Neural progenitor cell (in vitro differentiated cells): ENCODE results near the gene CCDC167. TPM values are rescaled to one million over a fixed set of nuclear protein-coding genes. Genes with fewer than 3 reads are reported as not detected.
A peak's percentile ranks its signal among the peaks of the same experiment; 100 is the strongest.

ENCODE experiments used
- DNase-seq: peaks from one replicate; pipeline ENCODE4 v3.0.0-alpha.2; 2016; ENCODE audit warnings: low spot score
- H2AFZ ChIP-seq: fragments of 200-600 bp; sonication (generic); replicated peaks from 2 replicates; pipeline ENCODE4 v1.6.1; 2016; ENCODE audit warnings: antibody characterized with exemption
- H3F3A ChIP-seq: fragments of 200-600 bp; sonication (generic); 2 replicates; pipeline ENCODE4 v1.6.1; 2016; ENCODE audit warnings: antibody characterized with exemption, low read depth
- H3K27ac ChIP-seq: fragments of 200-600 bp; sonication (generic); 2 replicates; pipeline ENCODE4 v1.5.1; 2016; ENCODE audit warnings: mild to moderate bottlenecking
- H3K27me3 ChIP-seq: fragments of 200-600 bp; sonication (generic); 2 replicates; pipeline ENCODE4 v1.6.1; 2016; ENCODE audit warnings: mild to moderate bottlenecking, moderate library complexity
- H3K36me3 ChIP-seq: fragments of 200-600 bp; sonication (generic); 2 replicates; pipeline ENCODE4 v1.5.1; 2016
- H3K4me1 ChIP-seq: fragments of 200-600 bp; sonication (generic); 2 replicates; pipeline ENCODE4 v1.6.1; 2016; ENCODE audit warnings: mixed run types
- H3K4me2 ChIP-seq: fragments of 200-600 bp; sonication (generic); 2 replicates; pipeline ENCODE4 v1.6.1; 2016
- H3K4me3 ChIP-seq: fragments of 200-600 bp; sonication (generic); 2 replicates; pipeline ENCODE4 v1.5.1; 2016
- H3K79me2 ChIP-seq: fragments of 200-600 bp; sonication (generic); 2 replicates; pipeline ENCODE4 v1.6.1; 2016; ENCODE audit warnings: low read depth
- H3K9ac ChIP-seq: fragments of 200-600 bp; sonication (generic); 2 replicates; pipeline ENCODE4 v1.6.1; 2016
- H3K9me3 ChIP-seq: fragments of 200-600 bp; sonication (generic); 2 replicates; pipeline ENCODE4 v1.5.1; 2016; ENCODE audit warnings: low read depth
- H4K20me1 ChIP-seq: fragments of 200-600 bp; sonication (generic); 2 replicates; pipeline ENCODE4 v1.6.1; 2016; ENCODE audit warnings: low read depth
- H3K27ac Mint-ChIP-seq: 3 replicates; pipeline ENCODE4 v1.8.0; 2021; ENCODE audit warnings: mixed read lengths
- H3K27me3 Mint-ChIP-seq: 2 replicates; pipeline ENCODE4 v1.8.0; 2022; ENCODE audit warnings: low read depth, mild to moderate bottlenecking, inconsistent platforms, moderate library complexity, mixed read lengths; ENCODE audit not compliant: insufficient read depth
- H3K36me3 Mint-ChIP-seq: 3 replicates; pipeline ENCODE4 v1.8.0; 2021; ENCODE audit warnings: mixed read lengths
- H3K4me1 Mint-ChIP-seq: 3 replicates; pipeline ENCODE4 v1.8.0; 2021; ENCODE audit warnings: mixed read lengths
- H3K4me3 Mint-ChIP-seq: 3 replicates; pipeline ENCODE4 v1.8.0; 2021; ENCODE audit warnings: mild to moderate bottlenecking, moderate library complexity, mixed read lengths
- H3K9me3 Mint-ChIP-seq: 3 replicates; pipeline ENCODE4 v1.8.0; 2020; ENCODE audit warnings: mixed read lengths
- CTCF ChIP-seq: fragments of 200-600 bp; sonication (generic); IDR thresholded peaks from 2 replicates; pipeline ENCODE4 v1.5.1; 2017; ENCODE audit warnings: antibody characterized with exemption, mild to moderate bottlenecking
- EZH2 ChIP-seq: fragments of 200-600 bp; sonication (generic); IDR thresholded peaks from 2 replicates; pipeline ENCODE4 v1.6.1; 2017; ENCODE audit warnings: antibody characterized with exemption, mild to moderate bottlenecking, moderate library complexity
- EZH2phosphoT487 ChIP-seq: fragments of 200-600 bp; sonication (generic); IDR thresholded peaks from 2 replicates; pipeline ENCODE4 v1.6.1; 2017; ENCODE audit warnings: antibody characterized with exemption
- total RNA-seq: library from RNA; depleted of rRNA; stranded (reverse); fragments of >200 nt; gene quantifications from 2 replicates; pipeline ENCODE4 v1.2.3, GENCODE V29; 2015; ENCODE audit warnings: low replicate concordance

CCDC167 gene
- total RNA-seq, 1 donor from 2014 or later, result 30.4 TPM

- H3K27me3 Mint-ChIP-seq, result peaks cover 2% of the 10 kb centered on the region
- Histone ChIP-seq H3K9ac (no peak overlapping the region), H2AFZ (no peak overlapping the region), H3K9me3 (no peaks in the 10 kb centered on the region), H4K20me1 (peaks cover 4% of the 10 kb centered on the region), H3K27me3 (peaks cover 4% of the 10 kb centered on the region), H3K4me2 (no peak overlapping the region), H3K4me1 (peaks cover 22% of the 10 kb centered on the region), H3K79me2 (peaks cover 22% of the 10 kb centered on the region), H3K4me3 (no peak overlapping the region), H3K27ac (no peak overlapping the region), H3F3A (peaks cover 15% of the 10 kb centered on the region), H3K36me3 (no peaks in the 10 kb centered on the region)
- TF ChIP-seq CTCF, result no peak
- no peak for TF ChIP-seq EZH2
- no peak for TF ChIP-seq EZH2phosphoT487
- DNase-seq, result no peak
- no peak overlapping the region for H3K27ac Mint-ChIP-seq
- peaks cover 2% of the 10 kb centered on the region for H3K36me3 Mint-ChIP-seq
- H3K9me3 Mint-ChIP-seq, result no peaks in the 10 kb centered on the region
- peaks cover 50% of the 10 kb centered on the region for H3K4me1 Mint-ChIP-seq
- peak overlapping the region; percentile 23 for H3K4me3 Mint-ChIP-seq
Observed at GRCh38 chr6:37496951-37497885, 2.5 kb downstream of the CCDC167 start.

GRCh38 chr6:37495244-37495934 is 4.3 kb downstream of the CCDC167 start:
- Mint-ChIP-seq H3K27me3 (peaks cover 2% of the 10 kb centered on the region), H3K36me3 (peaks cover 2% of the 10 kb centered on the region), H3K9me3 (no peaks in the 10 kb centered on the region), H3K4me1 (peaks cover 66% of the 10 kb centered on the region), H3K27ac (no peak overlapping the region), H3K4me3 (no peak overlapping the region)
- Histone ChIP-seq H3K9me3 (no peaks in the 10 kb centered on the region), H3K4me2 (no peak overlapping the region), H3K27me3 (no peaks in the 10 kb centered on the region), H3K27ac (peak overlapping the region; percentile 14), H4K20me1 (peaks cover 22% of the 10 kb centered on the region), H3K79me2 (peaks cover 22% of the 10 kb centered on the region), H3K9ac (no peak overlapping the region), H3K4me1 (peaks cover 41% of the 10 kb centered on the region), H2AFZ (no peak overlapping the region), H3K4me3 (no peak overlapping the region), H3F3A (peaks cover 13% of the 10 kb centered on the region), H3K36me3 (no peaks in the 10 kb centered on the region)
- DNase-seq, result no peak
- no peak for TF ChIP-seq EZH2
- no peak for TF ChIP-seq CTCF
- no peak for TF ChIP-seq EZH2phosphoT487

GRCh38 chr6:37493661-37493995 is 6.1 kb downstream of the CCDC167 start:
- H4K20me1 ChIP-seq, result peaks cover 30% of the 10 kb centered on the region
- peaks cover 15% of the 10 kb centered on the region for H3K79me2 ChIP-seq
- Mint-ChIP-seq H3K4me1 (peaks cover 61% of the 10 kb centered on the region), H3K4me3 (no peak overlapping the region), H3K9me3 (no peaks in the 10 kb centered on the region), H3K27ac (no peak overlapping the region), H3K27me3 (peaks cover 6% of the 10 kb centered on the region), H3K36me3 (peaks cover 4% of the 10 kb centered on the region)
- H3K36me3 ChIP-seq, result no peaks in the 10 kb centered on the region
- H3K9me3 ChIP-seq, result no peaks in the 10 kb centered on the region
- no peak overlapping the region for H3K9ac ChIP-seq
- no peak overlapping the region for H2AFZ ChIP-seq
- H3K27ac ChIP-seq, result no peak overlapping the region
- H3F3A ChIP-seq, result peaks cover 5% of the 10 kb centered on the region
- H3K4me3 ChIP-seq, result no peak overlapping the region
- no peak overlapping the region for H3K4me2 ChIP-seq
- peaks cover 42% of the 10 kb centered on the region for H3K4me1 ChIP-seq
- H3K27me3 ChIP-seq, result no peaks in the 10 kb centered on the region
- DNase-seq, result no peak
- TF ChIP-seq EZH2phosphoT487 (no peak), EZH2 (no peak), CTCF (no peak)
